NCI-H526 (cell line): ENCODE data around the gene MINK1.
"Not testable (repeated sequence)": the region's sequence is repeated elsewhere in the genome, so short reads cannot be mapped to it uniquely, and the experiment has no call there.

Experiments
- DNase-seq, 2 experiments: peaks; one replicate each; lab custom pipeline; 2025; lab: John Stamatoyannopoulos, UW

Gene MINK1

GRCh38 chr17:4899341-4900230, 66.4 kb downstream of the MINK1 start, which contains the start of gene C17orf107:
C17orf107 (plus strand) TSS chr17:4899536; CDS start chr17:4899763, 227 bp downstream.
- peak in 1 of 2 experiments; percentile 49 for DNase-seq

DNA sequence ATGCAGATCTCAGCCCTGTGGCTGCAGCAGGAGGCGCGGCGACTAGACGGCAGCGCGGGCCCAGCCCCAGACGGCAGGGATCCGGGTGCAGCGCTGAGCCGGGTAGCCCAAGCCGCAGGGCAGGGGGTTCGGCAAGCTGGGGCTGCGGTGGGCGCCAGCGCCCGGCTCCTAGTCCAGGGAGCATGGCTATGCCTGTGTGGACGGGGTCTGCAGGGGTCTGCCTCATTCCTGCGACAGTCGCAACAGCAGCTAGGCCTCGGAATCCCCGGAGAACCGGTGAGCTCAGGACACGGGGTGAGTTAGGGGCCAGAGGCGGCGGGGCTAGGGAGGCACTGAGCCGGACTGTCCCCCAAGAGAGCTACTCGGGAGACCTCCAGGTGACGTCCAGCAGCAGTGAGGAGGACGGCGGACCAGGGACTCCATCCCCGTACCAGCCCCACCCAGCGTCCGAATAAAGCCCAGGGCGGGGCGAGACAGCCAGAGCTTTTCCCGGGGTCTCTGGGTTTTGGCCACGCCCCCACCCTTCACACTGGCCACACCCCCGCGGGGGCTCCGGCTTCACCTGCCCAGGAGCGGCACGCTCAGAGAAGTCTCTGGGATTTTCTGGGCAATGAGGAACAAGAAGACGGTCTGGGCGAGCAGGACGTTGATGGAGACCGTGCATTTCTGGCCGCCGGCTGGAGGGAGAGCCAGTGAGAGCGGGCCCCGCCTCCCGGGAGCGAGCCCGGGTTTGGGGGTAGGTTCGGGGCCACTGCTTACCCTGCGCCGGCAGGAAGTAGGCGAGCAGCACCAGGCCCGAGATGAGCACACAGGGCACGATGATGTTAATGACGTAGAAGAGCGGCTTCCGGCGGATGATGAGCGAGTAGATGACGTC, 67.3 kb downstream of the MINK1 start:
- DNase-seq, result no peak

- DNase-seq, result no peak
These were observed 68.0 kb downstream of the MINK1 start for GRCh38 chr17:4901108-4901647.

DNA sequence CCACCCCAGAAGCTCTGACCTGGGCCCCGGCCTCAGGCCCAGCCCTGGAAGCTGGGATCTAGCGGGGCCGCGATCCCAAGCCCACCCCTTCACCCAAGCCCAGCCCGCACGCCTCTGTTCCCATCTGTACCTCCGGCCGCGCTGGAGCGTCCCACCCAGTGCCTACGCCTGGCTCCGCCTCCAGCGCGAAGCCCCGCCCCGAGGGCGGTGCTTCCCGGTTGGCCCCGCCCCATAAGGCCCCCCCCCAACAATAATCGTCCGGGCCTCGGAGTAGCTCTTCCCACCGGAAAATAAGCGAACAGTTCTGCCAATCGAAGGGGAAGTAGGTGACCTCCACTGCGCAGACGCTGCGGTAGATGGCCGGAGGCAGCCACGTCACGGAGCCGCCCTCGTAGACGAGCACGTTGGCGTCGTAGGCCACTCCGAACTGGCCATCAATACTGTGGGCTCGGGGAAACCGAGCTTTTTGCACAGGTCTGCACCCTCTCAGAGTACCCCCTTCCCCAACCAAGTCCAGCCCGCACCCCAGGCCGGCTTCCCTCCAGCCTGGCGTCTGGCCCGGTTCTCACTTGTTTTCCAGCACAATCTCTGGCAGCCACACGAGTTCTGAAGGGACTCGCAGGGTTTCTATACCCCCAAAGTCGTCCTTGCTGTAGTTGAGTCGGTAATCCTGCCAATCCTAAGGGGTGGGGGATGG, 68.7 kb downstream of the MINK1 start:
- DNase-seq, result no peak

DNA sequence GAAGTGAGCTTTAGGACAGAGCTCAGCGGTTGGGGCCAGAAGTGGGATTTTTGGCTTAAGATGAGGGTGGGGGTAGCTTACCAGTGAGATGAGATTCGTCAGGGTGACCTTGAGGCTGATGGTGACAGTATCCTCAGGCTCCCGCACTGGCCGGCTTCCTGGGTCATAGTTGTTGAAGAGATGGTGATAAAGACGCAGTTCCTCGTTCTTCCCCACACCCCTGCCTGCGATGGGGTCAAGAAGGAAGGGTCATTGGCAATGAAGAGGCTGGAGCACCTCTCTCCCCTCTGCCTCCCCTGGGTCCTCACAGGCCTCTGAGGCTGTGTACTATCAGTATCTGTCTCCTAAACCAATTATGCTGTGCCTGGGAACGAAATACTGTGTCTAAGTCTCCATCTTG, 69.4 kb downstream of the MINK1 start:
- DNase-seq, result no peak

DNA sequence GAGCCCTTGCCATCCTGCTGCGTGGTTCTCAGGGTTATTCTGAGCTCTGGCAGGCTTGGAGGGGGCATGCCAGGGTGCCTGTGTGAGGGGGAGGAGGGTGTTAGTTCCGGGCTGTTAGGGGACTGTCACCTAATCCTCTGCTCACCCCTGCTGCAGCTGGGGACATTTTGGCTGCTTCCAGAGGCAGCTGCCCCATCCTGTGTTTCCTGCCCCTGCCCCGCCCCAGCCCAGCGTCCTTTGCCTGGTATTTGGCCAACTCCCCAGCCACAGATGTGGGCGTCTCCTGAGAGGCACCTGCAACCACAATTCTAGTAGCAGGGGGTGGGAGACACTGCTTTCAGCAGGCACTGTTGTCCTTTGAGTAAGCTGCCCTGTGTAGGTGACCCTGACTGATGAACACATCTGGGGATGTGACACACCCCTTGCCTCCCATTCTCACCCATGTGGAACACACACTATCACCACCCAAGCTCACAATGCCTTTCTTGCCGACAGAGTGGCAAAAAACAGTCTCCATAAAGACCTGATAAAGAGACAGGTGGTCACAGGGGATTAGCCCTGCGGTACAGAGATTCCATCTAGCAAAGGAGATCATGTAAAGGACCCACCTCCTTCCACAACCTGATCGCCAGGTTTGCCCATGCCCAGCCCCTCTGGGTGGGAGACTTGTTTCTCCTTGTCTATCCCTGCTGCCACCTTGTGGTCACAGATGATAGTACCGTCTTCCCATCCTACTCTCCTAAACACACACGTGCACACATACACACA, 70.1 kb downstream of the MINK1 start, which contains the start of gene CHRNE:
Gene CHRNE (minus strand): TSS at position 48 of the 768 bp plus-strand sequence. CDS start 35 bp downstream, at position 13.
- peak; percentile 71 to 82 for DNase-seq

DNA sequence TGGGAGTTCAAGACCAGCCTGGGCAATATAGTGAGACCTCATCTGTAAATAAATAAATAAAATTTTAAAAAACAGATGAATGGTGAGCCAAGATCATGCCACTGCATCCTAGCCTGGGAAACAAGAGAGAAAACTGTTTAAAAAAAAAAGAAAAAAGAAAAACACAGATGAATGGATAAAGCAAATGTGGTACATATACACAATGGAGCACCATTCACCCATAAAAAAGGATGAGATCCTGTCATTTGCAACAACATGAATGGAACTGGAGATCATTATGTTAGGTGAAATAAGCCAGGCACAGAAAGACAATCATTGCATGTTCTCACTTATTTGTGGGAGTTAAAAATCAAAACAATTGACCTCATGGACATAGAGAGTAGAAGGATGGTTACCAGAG, 73.5 kb downstream of the MINK1 start:
- not testable (repeated sequence) for DNase-seq

- DNase-seq, result peak in 1 of 2 experiments; percentile 22
These were observed 75.2 kb downstream of the MINK1 start for GRCh38 chr17:4908301-4908700.

DNA sequence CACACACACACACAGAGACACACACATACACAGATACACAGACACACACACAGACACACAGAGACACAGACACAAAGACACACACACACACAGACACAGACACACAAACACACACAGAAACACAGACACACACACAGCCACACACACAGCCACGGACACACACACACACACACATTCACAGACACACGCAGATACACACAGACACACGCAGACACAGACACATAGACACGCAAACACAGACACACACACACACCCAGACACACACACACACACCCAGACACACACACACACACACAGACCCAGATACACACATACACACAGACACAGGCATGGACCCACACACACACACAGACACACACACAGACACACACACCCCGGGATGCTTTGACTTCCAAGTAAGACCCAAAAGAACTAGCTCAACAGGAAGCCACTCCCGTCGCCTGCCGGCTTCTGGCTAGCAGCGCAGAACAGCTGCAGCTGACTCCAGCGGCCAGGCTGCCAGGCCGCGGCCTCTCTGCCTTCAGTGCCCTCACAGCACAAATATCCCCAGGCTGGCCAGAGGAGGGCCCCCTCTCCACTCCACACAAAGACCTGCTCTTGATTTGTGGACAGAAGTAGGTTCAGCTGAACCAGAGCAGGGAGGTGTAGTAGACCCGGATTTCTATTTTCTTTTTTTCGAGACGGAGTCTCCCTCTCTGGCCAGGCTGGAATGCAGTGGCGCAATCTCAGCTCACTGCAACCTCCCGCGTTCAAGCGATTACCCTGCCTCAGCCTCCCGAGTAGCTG, 75.8 kb downstream of the MINK1 start:
- peak; percentile 66 to 85 for DNase-seq

DNA sequence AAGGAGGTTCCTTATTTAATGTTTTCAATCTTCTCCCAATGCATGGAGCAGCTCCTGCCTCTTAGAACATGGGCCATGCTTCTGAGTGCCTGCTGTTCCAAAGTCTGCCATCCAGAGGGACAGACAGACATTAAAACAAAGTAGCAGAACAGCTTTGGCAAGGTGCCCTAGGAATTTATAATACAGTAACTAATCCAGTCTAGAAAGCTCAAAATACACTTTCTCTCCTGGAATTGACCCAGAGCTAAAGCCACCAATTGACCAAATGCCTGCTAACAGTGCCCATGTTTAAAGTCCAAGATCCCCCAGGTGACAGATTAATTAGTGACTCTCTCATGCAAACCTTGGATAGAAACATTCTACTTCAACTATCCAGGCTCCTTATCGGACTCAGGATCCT, 80.9 kb downstream of the MINK1 start:
- DNase-seq, result no peak

DNA sequence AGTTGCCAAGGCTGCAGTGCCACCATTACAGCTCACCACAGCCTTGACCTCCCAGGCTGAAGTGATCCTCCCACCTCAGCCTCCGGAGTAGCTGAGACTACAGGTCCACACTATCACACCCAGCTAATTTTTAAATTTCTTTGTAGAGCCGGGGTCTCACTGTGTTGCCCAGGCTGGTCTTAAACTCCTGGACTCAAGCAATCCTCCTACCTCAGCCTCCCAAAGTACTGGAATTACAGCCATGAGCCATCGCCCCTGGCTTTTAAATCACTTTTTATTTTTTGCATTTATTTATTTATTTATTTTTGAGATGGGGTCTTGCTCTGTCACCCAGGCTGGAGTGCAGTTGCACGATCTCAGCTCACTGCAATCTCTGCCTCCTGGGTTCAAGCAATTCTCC, 81.4 kb downstream of the MINK1 start:
- DNase-seq, result not testable (repeated sequence)

- DNase-seq, result no peak
These were observed 86.4 kb downstream of the MINK1 start for GRCh38 chr17:4919511-4920047.

GRCh38 chr17:4920351-4921048, 87.4 kb downstream of the MINK1 start:
- DNase-seq, result no peak

DNA sequence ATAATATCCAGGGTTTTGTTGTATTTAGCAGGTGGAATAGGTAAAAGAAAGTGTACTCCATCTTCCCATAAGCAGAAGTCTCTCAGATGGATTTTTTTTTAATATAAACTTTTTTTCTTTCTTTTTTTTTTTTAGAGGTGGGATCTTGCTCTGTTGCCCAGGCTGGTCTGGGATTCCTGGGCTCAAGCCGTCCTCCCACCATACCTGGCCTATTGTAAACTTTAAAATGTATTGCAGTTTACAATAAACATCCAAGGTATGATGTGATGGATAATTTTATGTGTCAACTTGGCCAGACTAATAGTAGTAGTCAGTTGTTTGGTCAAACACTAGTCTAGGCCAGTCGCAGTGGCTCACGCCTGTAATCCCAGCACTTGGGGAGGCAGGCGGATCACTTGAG, 88.2 kb downstream of the MINK1 start:
- DNase-seq, result no peak

DNA sequence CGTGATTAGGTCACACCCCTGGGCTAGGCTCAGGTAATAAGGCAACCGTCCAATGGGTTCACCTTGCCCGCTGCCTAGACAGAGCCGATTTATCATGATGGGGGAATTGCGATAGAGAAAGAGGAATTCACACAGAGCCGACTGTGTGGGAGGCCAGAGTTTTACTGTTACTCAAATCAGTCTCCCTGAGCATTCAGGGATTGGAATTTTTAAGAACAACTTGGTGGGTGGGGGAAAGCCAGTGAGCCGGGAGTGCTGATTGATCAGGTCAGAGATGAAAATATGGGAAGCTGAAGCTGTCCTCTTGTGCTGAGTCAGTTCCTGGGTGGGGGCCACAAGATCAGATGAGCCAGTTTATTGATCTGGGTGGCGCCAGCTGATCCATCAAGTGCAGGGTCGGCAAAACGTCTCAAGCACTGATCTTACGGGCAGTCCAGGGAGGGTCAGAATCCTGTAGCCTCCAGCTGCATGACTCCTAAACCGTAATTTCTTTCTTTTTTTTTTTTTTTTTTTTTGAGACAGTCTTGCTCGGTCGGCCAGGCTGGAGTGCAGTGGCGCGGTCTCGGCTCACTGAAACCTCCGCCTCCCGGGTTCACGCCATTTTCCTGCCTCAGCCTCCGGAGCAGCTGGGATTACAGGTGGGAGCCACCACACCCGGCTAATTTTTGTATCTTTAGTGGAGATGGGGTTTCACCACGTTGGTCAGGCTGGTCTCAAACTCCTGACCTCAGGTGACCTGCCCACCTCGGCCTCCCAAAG, 93.6 kb downstream of the MINK1 start:
- not testable (repeated sequence) for DNase-seq

GRCh38 chr17:4928881-4929280, 95.7 kb downstream of the MINK1 start:
- no peak for DNase-seq

GRCh38 chr17:4931963-4932362, 98.8 kb downstream of the MINK1 start, which contains the start of gene GP1BA:
GP1BA (plus strand) TSS chr17:4932277; CDS start chr17:4932605, 328 bp downstream.
- no peak for DNase-seq

GRCh38 chr17:4932756-4933155, 99.6 kb downstream of the MINK1 start:
- no peak for DNase-seq
